Activated CD4-positive, alpha-beta T cell treated with anti-CD3 and anti-CD28 coated beads, Interleukin-2, amount 50 U/mL, for 4 hours (primary cell): ENCODE data around the gene LRSAM1.

Experiments used
- DNase-seq, 2 experiments: peaks; one replicate each; pipeline ENCODE4 v3.0.0-alpha.2; 2020

LRSAM1 gene

DNA sequence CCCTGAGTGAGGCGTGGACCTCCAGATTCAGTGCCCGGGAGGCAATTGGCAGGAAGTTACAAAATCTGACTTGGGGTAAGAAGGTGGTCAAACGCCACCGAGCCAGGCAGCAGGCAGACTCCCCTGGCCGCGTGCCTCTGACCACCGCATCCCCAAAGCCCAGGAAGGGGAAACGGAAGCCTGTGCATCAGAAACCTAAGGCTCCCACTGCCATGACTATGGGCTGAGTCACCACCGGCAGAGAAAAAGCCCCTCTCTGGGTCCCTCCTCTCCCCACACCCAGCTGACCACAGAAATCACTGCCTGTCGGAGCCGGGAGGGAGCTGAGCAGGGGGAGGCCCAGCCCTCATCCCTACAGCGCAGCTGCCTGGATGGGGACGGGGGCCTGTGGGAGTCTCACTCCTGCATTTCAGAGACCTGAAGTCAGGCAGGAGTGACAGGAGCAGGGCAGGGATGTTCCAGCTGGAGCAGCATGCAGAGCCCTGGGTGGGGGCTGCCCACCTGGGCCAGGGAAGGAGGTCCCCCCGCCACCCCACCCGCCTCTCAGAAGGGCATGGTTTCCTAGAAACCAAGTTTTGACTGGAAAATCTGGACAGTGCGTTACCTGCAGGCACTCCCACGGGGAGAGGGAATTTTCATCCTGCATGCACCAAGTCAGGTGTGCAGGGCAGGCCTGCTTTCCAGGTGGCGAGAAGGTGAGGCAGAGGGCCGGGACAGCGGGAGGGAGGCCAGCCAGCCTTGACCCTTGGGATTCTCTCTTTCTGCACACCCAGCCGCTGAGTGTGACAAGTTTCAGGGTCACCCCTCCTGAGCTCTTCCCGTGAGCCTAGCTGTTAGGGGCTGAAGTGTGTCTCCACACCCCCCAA, 68.2 kb downstream of the LRSAM1 start:
- DNase-seq = no peak

DNA sequence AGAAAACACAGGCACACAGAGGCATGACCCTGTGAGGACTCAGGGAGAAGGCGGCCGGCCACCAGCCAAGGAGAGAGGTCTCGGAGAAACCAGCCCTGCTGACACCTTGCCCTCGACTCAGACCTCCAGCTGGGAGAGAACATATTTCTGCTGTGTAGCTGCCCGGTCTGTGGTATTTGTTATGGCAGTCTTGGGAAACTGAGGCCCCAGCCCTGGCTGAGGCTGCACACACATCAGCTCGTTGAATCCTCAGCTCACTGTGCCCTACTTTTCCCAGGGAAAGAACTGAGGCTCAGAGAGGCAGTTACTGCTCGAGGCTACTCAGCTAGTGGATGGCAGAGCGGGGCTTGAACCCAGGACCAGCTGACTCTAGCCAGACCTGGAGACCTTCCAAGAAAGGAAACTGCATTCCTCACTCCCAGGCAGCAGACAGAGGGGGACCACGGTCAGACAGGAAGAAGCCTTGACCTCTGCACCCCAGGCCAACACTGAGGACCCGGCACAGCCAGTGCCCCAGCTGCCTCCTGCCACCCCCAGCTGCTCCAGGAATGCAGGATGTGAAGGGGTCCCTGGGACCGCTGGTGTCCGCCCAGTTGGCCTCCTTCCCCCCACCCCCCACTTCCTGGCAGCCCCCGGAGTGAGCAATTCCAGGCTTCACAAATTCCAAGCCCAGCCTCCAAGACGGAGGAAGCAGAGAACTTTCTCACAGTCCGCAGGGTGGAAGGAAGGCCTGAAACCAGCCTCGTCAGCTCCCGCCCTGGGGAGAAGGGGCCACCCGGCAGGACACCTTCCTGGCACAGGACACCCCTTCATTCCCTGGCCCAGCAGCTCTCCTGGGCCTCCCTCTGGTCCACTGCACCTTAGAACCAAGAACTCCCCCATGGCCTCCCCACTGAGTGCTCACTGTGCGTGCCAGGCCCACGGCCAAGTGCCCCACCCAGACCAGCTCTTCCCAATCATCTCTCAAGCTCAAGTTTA, 69.9 kb downstream of the LRSAM1 start:
- DNase-seq = no peak

DNA sequence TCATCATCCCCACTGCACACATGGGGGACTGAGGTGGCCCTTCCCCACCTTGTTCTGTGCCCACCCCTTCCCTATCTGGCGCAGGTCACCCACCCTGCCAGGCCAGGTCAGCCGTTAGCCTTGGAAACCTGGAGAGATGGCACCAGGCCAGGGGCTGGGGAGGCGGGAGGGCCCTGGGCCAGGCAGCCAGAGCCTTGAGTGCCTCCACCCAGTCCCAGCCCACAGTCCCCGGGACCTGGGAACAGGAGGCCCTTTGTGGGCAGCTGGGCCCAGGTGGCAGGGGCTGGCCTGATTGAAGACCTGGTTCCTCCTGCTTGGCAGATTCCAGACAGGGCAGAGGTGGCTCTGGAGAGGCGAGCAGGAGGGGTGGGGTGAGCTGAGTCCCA, 70.6 kb downstream of the LRSAM1 start:
- DNase-seq = no peak

DNA sequence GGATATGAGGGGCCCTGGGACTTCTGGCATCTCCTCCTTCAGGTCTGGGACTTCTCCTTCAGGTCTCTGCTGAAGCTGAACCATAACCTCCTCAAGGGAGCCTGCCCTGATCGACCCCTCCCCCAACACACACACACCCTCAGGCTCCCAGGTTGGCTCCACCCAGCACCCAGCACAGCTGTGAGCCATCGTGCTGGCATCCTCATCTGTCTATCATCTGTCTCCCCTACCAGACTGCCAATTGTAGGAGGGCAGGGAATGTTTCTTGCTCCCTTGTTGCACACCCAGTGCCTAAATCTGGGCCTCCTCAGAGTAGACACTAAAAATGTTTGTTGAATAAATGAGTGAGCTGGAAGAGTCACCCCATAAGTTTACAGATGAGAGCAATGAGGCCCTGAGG, 71.4 kb downstream of the LRSAM1 start:
- no peak for DNase-seq

DNA sequence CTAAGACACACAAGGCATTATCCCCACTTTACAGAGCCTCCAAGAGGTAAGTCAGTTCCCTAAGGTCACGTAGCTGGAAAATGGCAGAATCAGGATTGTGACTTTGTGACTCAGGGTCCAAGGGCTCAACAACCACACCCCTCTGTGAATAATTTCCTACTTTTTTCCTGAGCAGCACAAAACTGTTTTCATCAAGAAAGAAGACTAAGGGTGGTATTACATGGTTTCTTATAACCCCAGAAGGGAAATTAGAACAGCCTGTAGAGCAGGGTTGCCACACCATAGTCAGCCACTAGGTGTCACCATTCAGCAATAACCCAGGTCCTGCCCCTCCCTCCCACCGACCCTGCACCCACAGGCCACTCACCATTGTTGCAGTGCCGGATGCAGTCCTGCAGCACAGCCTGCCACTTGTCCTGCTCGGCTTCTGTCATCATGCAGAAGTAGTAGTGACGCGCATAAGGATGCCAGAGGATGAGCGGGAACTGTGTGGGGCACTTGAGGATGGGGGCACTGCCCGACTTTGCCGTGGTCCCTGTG, 72.1 kb downstream of the LRSAM1 start:
- peak; percentile 12 to 16 for DNase-seq

DNA sequence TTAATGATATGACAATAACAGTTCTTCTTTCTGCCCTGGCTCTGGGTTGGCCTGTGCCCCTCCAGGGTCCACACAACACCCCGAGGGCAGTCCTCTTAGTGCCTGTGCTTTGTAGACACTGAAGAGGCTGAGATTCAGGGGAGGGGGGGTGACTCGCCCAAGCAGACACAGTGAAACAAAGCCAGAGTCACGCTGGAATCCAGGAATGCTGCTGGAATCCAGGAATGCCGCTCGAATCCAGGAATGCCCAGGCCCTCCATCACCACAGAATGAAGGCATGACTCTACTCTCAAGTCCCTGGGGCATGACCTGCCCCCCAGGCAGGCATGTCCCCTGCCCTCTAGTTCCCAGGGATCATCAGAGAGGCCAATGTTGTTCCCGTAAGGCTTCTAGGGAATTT, 73.1 kb downstream of the LRSAM1 start:
- no peak for DNase-seq

DNA sequence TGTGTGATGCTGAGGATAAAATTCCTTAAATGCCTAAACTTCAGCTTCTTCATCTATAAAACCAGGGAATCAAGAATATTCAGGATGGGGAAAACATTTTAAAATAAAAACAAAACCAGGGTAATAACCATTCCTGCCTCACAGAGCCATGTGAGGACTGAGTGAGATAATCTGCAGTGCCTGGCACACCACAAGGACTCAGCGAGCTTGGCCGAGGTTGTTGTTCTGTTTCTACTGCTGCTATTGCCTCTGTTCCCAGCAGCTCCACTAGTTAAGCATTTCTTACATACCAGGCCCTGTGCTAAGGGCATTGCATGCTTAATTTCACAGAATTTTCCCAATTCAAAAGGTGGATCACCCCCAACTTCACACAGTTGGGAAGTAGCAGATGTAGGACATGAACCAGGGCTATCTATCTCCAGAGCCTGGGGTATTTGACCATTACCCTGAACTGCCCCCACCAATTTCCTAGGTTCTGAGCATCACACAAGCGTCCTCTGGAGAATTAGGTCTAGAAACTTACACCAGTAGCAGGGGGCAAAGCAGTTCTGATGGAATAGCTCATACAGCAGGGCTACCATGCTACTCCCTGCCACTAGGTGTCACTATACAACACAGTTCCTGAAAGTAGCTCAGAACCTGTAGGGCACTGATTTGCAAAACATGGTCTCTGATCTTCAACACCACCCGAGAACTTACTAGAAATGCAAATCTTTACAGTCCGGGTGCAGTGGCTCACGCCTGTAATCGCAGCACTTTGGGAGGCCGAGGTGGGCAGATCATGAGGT, 74.3 kb downstream of the LRSAM1 start:
- DNase-seq = peak; percentile 9 to 11

DNA sequence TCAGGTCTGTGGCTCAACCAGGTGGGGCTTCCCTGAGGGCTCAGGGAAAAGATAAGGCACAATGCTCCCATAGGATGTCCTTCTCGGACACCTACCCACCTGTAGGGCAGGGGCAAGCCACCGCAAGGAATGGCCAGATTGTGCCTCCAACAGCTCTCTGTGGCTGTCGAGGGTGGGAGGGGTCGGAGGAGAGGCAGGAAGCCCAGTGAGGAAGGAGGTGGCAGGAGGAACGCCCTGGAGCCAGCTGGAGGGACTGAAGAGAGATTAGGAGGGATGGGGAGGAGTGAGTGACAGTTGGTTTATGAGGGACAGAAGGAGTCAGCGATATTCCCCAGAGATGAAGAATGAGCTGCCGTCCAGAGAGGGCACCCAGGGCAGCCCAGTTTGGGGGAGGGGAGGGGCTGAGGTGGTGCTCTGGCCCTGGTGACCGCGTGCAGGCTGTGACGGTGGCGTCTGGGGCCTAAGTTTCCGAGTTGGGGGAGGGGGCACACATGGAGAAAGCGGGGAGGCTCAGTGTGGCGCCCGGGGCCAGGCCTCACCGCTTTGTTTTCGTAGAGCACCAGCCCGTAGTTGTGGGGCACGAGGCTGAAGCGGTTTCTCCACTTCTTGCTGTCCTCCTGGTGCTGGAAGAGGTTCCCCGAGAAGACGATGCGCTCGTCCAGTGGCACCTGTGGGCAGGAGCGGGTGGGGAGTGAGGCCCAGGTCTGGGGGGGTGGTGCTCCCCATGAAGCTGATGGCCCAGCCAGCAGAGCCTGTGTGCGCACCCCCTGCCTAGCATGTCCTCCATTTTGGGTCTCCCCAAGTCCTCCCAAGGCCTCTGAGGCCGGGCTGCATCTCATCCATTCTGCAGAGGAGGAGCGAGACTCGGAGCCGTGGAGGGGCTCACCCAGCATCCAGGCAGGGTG, 75.6 kb downstream of the LRSAM1 start:
- DNase-seq = no peak

DNA sequence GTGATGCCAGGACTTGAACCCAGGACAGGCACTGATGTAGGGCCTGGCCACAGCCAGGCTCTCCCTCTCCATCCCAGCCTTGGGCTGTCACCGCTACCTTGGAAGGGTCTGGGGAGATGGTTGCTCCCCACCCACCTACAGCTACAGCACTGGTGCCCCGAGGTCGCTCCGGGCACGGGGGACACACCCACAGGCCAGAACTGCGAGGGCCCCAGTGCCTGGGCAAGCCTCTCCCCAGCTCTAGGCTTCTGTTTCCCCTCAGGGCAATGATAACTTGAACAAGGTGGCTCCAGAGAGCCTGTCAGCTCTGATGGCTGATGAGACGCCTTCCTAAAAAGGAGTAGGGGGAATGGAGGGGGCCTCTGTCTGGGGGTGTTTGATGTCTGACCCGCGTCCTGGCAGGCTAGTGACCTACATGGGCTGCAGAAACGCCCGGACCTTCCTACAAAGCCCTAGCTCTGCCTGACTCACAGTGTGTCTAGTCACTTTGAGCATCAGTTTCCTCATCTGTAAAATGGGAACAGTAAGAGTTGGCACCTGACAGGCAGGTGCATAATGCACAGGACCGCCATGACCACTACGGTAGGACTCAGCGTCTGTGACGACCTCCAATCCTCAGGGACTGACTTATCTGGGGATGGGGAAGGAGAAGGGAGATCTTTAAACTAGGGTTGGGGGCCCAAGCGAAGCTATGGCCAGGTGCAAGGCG, 76.4 kb downstream of the LRSAM1 start:
- no peak for DNase-seq

DNA sequence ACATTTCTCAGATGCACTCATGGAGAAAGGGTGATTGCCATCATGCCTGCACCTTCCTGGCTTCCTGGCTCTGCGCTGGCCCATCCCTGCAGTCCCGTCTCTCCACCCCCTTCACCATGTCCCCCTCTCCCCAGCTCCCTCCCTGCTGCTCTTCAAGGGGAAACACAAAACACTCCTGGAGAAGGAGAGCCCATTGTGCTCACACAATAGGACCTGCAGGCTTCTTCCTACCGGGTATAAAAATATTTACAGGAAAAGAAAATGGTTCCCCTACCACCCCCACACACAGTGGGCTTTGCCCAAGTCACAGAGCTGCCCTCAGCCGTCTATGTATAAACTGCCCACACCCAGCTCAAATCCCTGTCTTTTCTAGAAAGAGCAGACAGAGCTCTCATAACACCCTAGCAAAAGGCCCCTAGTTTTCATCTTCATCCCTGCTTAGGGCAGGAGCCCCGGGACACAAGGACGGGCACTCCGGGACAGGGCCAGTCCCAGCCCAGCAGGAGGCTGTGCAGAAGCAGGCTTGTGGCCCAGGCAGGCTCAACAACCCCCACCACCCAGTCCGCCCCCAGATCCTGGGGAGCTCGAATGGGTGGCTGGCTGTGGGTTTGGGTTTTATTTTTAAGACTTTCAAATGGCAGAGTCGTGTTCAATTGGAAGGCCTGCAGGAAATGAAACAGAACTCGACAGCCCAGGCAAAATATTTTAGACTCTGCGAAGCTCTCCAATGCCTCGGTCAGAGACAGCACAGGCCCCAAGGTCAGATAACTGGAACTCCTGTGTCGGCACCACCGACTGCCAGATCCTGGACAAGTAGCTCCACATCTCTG, 77.3 kb downstream of the LRSAM1 start:
- no peak for DNase-seq

DNA sequence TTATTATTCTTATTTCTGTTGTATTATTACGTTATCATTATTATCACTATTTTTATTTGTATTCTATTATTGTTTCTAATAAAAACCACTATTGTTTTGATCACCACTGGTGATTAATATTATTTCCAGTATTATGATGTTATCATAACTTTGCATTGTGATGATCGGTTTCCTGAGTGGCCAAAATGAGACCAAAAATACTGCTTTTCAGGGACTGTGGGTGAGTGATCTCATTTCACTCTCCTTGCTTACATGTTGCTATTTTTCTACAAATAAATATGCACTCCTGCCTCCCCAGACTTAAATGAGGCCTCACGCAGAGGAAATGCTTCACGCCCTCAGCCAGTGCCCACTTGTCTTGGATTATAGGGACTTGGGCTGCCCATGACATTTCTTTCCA, 78.4 kb downstream of the LRSAM1 start:
- DNase-seq = no peak

DNA sequence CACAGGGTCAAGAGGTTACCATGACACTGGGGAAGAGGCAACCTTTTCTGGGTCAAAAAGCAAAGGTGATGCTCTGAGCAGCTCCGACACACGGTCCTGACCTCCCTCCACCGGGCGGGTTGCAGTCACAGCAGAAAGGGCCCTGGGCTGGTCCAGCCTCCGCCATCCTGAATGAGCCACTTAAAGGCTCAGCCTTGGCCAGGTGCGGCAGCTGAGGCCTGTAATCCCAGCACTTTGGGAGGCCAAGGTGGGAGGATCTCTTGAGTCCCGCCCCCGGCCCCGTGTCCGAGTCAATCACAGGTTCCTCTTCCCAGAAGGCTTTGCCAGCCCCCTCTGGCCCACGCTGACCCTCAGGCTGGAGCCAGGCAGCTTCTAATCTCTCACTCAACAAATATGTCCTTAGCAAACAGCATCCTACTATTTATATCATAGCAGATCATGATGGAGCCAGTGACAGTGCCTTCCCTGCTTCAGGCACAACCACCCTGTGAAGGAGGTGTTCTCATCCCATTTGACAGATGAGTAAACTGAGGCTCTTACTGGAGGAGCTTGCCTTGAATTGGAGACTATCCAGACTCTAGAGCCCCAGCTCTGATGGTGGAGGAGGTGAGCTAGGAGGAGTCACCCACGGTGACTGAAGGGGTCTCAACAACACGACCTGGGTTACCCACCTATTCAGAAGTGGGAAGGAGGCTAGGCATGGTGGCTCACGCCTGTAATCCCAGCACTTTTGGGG, 79.1 kb downstream of the LRSAM1 start:
- DNase-seq = no peak

DNA sequence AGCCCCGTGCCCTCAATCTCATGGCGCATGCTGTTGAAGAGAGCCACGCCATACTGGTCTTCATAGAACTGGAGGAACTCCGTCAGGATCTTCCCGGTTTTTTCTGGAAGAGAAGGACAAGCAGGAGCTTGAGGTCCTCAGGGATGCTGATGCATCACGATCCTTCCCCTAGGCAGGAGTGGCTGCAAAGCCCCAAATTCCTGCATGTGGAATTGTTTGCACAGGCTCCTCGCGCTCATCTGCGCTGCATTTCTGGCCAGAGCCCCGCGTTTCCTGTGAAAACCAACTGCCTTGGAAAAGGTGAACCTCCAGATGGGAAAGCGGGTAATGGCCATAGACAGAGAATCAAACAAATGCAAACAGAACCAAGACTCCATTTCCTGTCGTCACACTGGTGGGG, 80.4 kb downstream of the LRSAM1 start:
- DNase-seq = no peak

DNA sequence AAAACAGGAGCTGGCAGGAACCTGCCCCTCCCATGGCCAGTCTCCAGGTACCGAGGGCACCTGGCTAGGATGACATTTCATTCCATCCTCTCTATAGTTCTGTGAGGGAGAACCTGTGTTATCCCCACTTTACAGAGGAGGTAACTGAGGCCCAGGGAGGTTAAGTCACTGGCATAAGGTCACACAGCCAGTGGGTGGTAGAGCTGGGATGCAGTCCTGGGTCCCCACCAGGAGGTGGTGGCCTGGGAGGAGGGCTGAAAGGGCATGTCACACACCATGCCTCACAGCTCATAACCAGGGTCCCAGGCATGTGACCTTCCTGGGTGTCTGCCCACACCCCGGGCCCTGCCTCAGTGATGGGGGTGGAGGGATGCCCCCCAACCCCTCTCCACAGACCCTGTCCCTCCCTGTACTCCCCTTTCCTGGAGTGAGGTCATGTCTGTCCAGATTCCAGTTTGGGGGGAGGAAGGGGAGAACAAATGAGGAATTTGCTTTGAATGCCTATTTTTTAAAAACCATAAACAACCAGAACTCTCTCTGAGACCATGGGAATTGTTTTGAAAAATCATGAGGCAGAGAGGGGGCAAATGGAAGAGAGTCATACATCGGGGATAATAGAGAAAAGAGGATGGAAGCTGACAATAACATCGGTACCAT, 83.1 kb downstream of the LRSAM1 start:
- no peak for DNase-seq

DNA sequence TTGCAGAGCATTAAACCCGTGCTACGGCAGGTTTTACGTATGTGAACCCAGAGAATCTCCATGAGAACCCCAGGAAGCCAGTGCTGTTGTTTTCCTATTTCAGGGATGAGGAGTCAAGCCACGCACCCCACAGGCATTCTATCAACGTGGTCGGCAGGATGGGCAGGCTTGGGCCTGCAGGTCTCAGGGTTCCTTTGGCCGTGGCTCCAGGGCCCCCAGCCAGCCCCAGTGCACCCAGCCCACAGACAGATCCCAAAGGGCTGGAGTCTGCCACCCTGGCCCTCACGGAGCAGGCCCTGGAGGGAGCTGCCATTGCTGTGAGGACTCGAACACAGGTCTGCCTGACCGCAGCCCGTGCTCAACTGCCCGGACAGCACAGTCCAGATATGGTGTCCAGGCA, 83.6 kb downstream of the LRSAM1 start:
- DNase-seq = no peak

DNA sequence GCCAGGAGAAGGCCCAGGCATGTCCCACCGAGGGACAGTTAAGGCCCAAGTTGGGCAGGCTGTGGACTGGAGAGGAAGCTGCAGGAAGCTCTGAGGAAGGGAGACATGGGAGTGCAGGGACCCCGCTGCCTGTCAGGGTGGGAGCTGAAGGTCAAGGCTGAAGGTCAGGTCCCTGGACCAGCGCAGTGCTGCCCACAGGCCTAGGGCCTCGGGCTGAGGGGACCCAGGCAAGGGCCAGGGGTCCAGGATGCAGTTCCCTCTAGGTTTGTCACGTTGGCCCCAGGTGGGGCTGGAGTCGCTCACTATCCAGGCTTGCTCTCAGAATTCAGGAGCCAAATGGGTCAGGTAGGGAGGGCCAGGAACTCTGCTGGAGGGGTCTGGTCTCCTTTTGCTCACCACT, 84.1 kb downstream of the LRSAM1 start:
- no peak for DNase-seq

DNA sequence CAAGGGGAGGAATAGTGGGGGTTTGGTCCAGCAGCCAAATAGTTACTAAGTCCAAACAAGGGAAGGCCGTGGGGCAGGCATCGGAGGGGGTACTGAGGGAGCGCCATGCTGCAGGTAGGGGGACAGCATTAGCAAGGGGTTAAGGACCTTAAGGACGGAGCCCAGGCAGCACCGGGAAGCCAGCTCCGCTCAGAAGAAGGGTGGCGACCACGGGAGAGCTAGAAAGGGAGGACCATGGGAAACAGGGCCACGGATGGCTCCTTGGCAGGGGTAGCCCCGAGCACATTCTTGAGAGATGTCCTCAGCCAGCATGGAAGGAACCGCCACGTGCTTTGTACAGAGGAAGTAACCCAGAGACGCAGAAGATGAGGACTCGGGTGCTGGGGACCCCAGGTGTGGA, 84.5 kb downstream of the LRSAM1 start:
- no peak for DNase-seq

DNA sequence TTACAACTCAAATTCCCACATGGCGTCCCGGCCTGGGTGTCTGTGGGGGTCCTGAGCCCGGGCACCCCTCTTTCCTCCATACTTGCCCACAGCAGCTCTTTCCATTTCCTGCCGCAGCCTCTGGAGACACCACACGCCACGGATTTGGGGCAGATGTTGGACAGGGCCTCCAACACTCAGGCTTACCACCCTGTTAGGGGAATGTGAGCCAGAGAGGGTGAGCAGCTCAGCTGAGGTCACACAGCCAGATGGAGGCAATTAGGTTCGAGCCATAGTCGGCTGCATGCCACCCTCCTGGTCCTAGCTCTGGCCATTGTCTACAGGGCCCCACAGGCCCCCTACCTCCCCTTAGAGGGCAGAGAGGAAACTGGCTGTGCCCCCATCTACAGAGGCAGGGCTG, 85.2 kb downstream of the LRSAM1 start:
- DNase-seq = no peak

DNA sequence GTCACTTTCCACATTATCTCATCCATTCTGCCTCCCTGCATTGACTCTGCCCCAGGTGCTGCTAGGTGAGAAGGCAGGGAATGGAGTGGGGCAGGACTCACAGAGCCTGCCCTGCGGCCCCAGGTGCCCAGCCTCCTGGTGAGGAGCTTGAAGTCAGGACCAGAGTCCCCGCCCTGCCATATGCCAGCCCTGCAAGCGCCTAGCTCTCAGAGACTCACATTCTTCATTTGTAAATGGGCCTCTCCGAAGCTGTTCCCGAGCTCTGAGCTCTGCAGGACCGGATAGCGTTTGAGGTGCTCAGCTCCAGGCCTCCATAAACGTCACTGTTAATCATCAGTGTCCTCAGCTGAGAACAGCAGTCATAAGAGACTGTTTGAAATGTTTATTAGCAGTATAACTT, 85.7 kb downstream of the LRSAM1 start:
- no peak for DNase-seq
